K562 (cell line): ENCODE measurements around the gene TRIP12. TPM values are rescaled to one million over a fixed set of nuclear protein-coding genes. Genes with fewer than 3 reads are reported as not detected.

Source experiments
- ATAC-seq: fragments of 200-7000 bp; cut with Tn5 transposase; 3 replicates; pipeline ENCODE4 v1.9.1; 2020; ENCODE audit warnings: moderate library complexity
- BruUV-seq: library from RNA; stranded (reverse); fragments of 400-500 nt; replicated peaks from 2 replicates; lab custom pipeline; 2021; lab: Mats Ljungman, UMichigan
- CTCF ChIA-PET: fragments of 300-600 bp; formaldehyde crosslinking; extraction: SDS; loops from one replicate; lab custom pipeline; 2021; ENCODE audit warnings: low intra/inter-chr PET ratio; lab: Yijun Ruan, JAX
- POLR2A ChIA-PET: fragments of 300-600, 350-650 bp; sonication (Branson Sonifier 250); formaldehyde crosslinking; extraction: SDS; loops from one replicate; lab custom pipeline; 2021; ENCODE audit warnings: antibody characterized with exemption, inconsistent platforms; lab: Yijun Ruan, JAX
- DNase-seq, 4 experiments: peaks; one replicate each; pipeline versions ENCODE4 v3.0.0 to v3.0.0-alpha.2; 2011 to 2018; ENCODE audit warnings: low spot score in 3 of 4, mixed read lengths in 3 of 4; ENCODE audit errors: extremely low read depth in 1 of 4
- FAIRE-seq: peaks from 2 replicates; lab custom pipeline; 2011; peaks lifted over from hg19 to GRCh38; lab: Jason Lieb, UNC
- H2AFZ ChIP-seq: 2 replicates; pipeline ENCODE4 v1.6.0; 2011; ENCODE audit warnings: low read depth, low read length, control low read depth, inconsistent platforms
- H3K27ac ChIP-seq: fragments of 200-600 bp; 3 replicates; pipeline ENCODE4 v1.8.0; 2011; ENCODE audit warnings: low read depth, mild to moderate bottlenecking, control low read depth, inconsistent platforms, low read length, moderate library complexity, mixed read lengths; ENCODE audit errors: extremely low read depth
- H3K27me3 ChIP-seq, 2 experiments: fragments of 300-600 bp in 1 of 2; 2 replicates in 1 of 2; 3 replicates in 1 of 2; pipeline versions ENCODE4 v1.6.0 to v1.8.0; 2011; ENCODE audit warnings: inconsistent platforms in 2 of 2, low read length in 2 of 2, mild to moderate bottlenecking in 1 of 2, mixed read lengths in 1 of 2, moderate library complexity in 1 of 2; ENCODE audit not compliant: control insufficient read depth in 2 of 2, insufficient read depth in 2 of 2
- H3K36me3 ChIP-seq: fragments of 300-600 bp; 3 replicates; pipeline ENCODE4 v1.8.0; 2011; ENCODE audit warnings: mild to moderate bottlenecking, low read length, inconsistent platforms; ENCODE audit not compliant: control insufficient read depth, insufficient read depth
- H3K4me1 ChIP-seq, 2 experiments: fragments of 200-600 bp in 1 of 2; replicated peaks in 1 of 2; 2 replicates in 1 of 2; 3 replicates in 1 of 2; pipeline versions ENCODE4 v1.5.1 to v1.8.0; 2011; ENCODE audit warnings: inconsistent platforms in 2 of 2, low read length in 2 of 2, mild to moderate bottlenecking in 1 of 2, mixed read lengths in 1 of 2, moderate library complexity in 1 of 2; ENCODE audit not compliant: control insufficient read depth in 2 of 2, insufficient read depth in 2 of 2
- H3K4me2 ChIP-seq: 2 replicates; pipeline ENCODE4 v1.6.1; 2011; ENCODE audit warnings: low read length, control low read depth, inconsistent platforms, mixed read lengths; ENCODE audit not compliant: insufficient read depth
- H3K4me3 ChIP-seq: fragments of 200-600 bp; sonication (generic), shearing (Covaris generic); 2 replicates; pipeline ENCODE4 v1.5.1; 2016; ENCODE audit warnings: control low read depth, inconsistent platforms
- H3K79me2 ChIP-seq: fragments of 200-600 bp; 3 replicates; pipeline ENCODE4 v1.8.0; 2011; ENCODE audit warnings: low read length, inconsistent platforms; ENCODE audit not compliant: control insufficient read depth, insufficient read depth
- H3K9ac ChIP-seq, 2 experiments: 2 replicates each; pipeline versions ENCODE4 v1.6.0 to v1.6.1; 2011; ENCODE audit warnings: low read depth in 2 of 2, low read length in 2 of 2, control low read depth in 1 of 2, inconsistent platforms in 1 of 2, mild to moderate bottlenecking in 1 of 2, mixed read lengths in 1 of 2; ENCODE audit not compliant: insufficient read depth in 1 of 2
- H3K9me1 ChIP-seq: one replicate; pipeline ENCODE4 v1.6.0; 2011; ENCODE audit warnings: inconsistent platforms, mild to moderate bottlenecking, low read length, moderate library complexity; ENCODE audit not compliant: control insufficient read depth, insufficient read depth
- H3K9me3 ChIP-seq: replicated peaks from 2 replicates; pipeline ENCODE4 v1.5.1; 2011; ENCODE audit warnings: low read depth, low read length, inconsistent platforms; ENCODE audit not compliant: control insufficient read depth, insufficient read depth
- H4K20me1 ChIP-seq: replicated peaks from 2 replicates; pipeline ENCODE4 v1.6.1; 2011; ENCODE audit warnings: low read length, inconsistent platforms, mixed read lengths; ENCODE audit not compliant: control insufficient read depth, insufficient read depth
- ARID1B ChIP-seq: fragments of 450-650 bp; IDR thresholded peaks from 2 replicates; pipeline ENCODE4 v1.6.1; 2016; ENCODE audit warnings: antibody characterized with exemption, mild to moderate bottlenecking, inconsistent platforms
- BHLHE40 ChIP-seq: IDR thresholded peaks from 2 replicates; pipeline ENCODE4 v1.6.1; 2011; ENCODE audit warnings: low read length, improper control_type of control experiment
- CBX5 ChIP-seq: IDR thresholded peaks from 2 replicates; pipeline ENCODE4 v1.6.1; 2014; ENCODE audit warnings: low read depth, borderline replicate concordance
- GTF2B ChIP-seq: IDR thresholded peaks from 2 replicates; pipeline ENCODE4 v1.6.1; 2011; ENCODE audit not compliant: insufficient read length; ENCODE audit errors: extremely low read depth
- HMG20B ChIP-seq: fragments of 250-450 bp; sonication (Bioruptor Pico); IDR thresholded peaks from 2 replicates; pipeline ENCODE4 v1.5.0; 2021; ENCODE audit warnings: mild to moderate bottlenecking
- POLR2AphosphoS2 ChIP-seq: IDR thresholded peaks from 2 replicates; pipeline ENCODE4 v1.6.1; 2012; ENCODE audit warnings: low read length, improper control_type of control experiment
- RBM22 ChIP-seq: fragments of 200-400 bp; formaldehyde crosslinking; IDR thresholded peaks from 2 replicates; pipeline ENCODE4 v1.6.1; 2018; ENCODE audit warnings: low read length, low read depth; ENCODE audit not compliant: poor library complexity, severe bottlenecking
- SAP30 ChIP-seq: fragments of 200-600 bp; sonication (generic); IDR thresholded peaks from 2 replicates; pipeline ENCODE4 v1.6.1; 2012; ENCODE audit warnings: borderline replicate concordance, low read depth, mild to moderate bottlenecking, moderate library complexity, low read length, control low read depth, inconsistent platforms; ENCODE audit not compliant: insufficient read depth, poor library complexity, severe bottlenecking
- TARDBP ChIP-seq: fragments of 450-650 bp; IDR thresholded peaks from 2 replicates; pipeline ENCODE4 v1.6.1; 2016
- TEAD1 ChIP-seq, 2 experiments: fragments of 450-650 bp in 1 of 2; sonication (generic) in 1 of 2; formaldehyde crosslinking; IDR thresholded peaks; 2 replicates each; pipeline versions ENCODE4 v1.4.0 to v1.8.0; 2020 to 2022; ENCODE audit warnings: mild to moderate bottlenecking in 2 of 2, missing genetic modification reagents in 1 of 2
- TRIM25 ChIP-seq: fragments of 450-650 bp; IDR thresholded peaks from 2 replicates; pipeline ENCODE4 v1.7.0; 2016; ENCODE audit warnings: borderline replicate concordance
- YBX1 ChIP-seq: fragments of 450-650 bp; IDR thresholded peaks from 2 replicates; pipeline ENCODE4 v1.7.1; 2016; ENCODE audit warnings: mild to moderate bottlenecking
- ZNF12 ChIP-seq: sonication (generic); formaldehyde crosslinking; IDR thresholded peaks from 2 replicates; pipeline ENCODE4 v1.4.0; 2020; ENCODE audit warnings: mild to moderate bottlenecking, missing genetic modification reagents
- ZNF354B ChIP-seq: fragments of 250-450 bp; sonication (Bioruptor Pico); IDR thresholded peaks from 2 replicates; pipeline ENCODE4 v1.4.0; 2020
- ZNF551 ChIP-seq: fragments of 250-450 bp; sonication (Bioruptor Pico); IDR thresholded peaks from 2 replicates; pipeline ENCODE4 v1.5.0; 2021; ENCODE audit warnings: mild to moderate bottlenecking, moderate library complexity
- WGBS: fragments of 100-300 bp; shearing (Covaris generic); methylation state at CpG from one replicate; pipeline ENCODE4 v1.1.6; 2016; ENCODE audit warnings: low coverage, mixed read lengths; ENCODE audit not compliant: insufficient coverage; ENCODE audit errors: missing lambda C conversion rate; 5-methylcytosine and 5-hydroxymethylcytosine counted together
- in situ Hi-C: fragments of 300-500 bp; cut with MboI; formaldehyde crosslinking; loops from 4 replicates; pipeline ENCODE4 v1.15.0; 2018; ENCODE audit warnings: inconsistent platforms, mixed read lengths
- intact Hi-C: fragments of 100-400 bp; cut with micrococcal nuclease; formaldehyde crosslinking; loops from 2 replicates; pipeline ENCODE4 v1.14.2; 2022
- polyA plus RNA-seq, 8 experiments: library from polyadenylated mRNA; depleted of rRNA in 4 of 8; stranded (reverse) in 5 of 8; unstranded in 3 of 8; fragments of >200 nt; fragmentation: Nextera tagmentation in 2 of 8; fragmentation: Illumina TruSeq in 1 of 8; extraction: Ambion mirVana in 2 of 8; extraction: Trizol in 1 of 8; gene quantifications; 2 replicates each; pipeline versions ENCODE4 v1.2.1 to v1.2.3, GENCODE V29; 2011 to 2014; ENCODE audit warnings: inconsistent platforms in 1 of 8, missing spikeins in 1 of 8
- total RNA-seq, 7 experiments: library from RNA; depleted of rRNA in 6 of 7; stranded (reverse); fragments of >200 nt in 6 of 7; fragmentation: Illumina TruSeq in 2 of 7; extraction: Trizol in 2 of 7; gene quantifications; 2 replicates each; pipeline versions ENCODE4 v1.2.1 to v1.2.3, GENCODE V29; 2011 to 2021; ENCODE audit warnings: low replicate concordance in 1 of 7

The TRIP12 gene
- total and polyA plus RNA-seq, 9 of the 15 experiments (the other 6 are each of a cell fraction or from before 2014, with no cell fraction given), result 15.2 to 131 (median 80.1) TPM

- ATAC-seq (no peak), DNase-seq (no peak)
- Histone ChIP-seq H3K27me3 (no peaks in the 10 kb centered on the region), H3K9ac (no peak overlapping the region), H3K4me2 (no peak overlapping the region), H3K4me1 (no peaks in the 10 kb centered on the region), H2AFZ (no peak overlapping the region), H3K9me3 (no peaks in the 10 kb centered on the region), H4K20me1 (no peaks in the 10 kb centered on the region), H3K27ac (no peak overlapping the region), H3K4me3 (no peak overlapping the region)
- intact Hi-C loops, result no loop called here
- no TSS peak for BruUV-seq
- CTCF ChIA-PET, result no interaction called here
- WGBS, result 91% methylated on average over 3 of the region's 3 CpGs
- in situ Hi-C loops, result no loop called here
- TF ChIP-seq ZNF12 (CRISPR knock-in tag) (no peak), BHLHE40 (no peak), HMG20B (CRISPR knock-in tag) (no peak), SAP30 (no peak), TARDBP (no peak), RBM22 (no peak), ZNF551 (CRISPR knock-in tag) (no peak), TRIM25 (no peak), TEAD1 (CRISPR knock-in tag; IDR thresholded peaks at IDR 0.05) (no peak), GTF2B (no peak), CBX5 (no peak), YBX1 (no peak), ARID1B (no peak), ZNF354B (no peak), POLR2AphosphoS2 (no peak)
- TF ChIP-seq, all 486 proteins: peak for 0
- POLR2A ChIA-PET, result no interaction called here
- FAIRE-seq, result no peak
- peaks cover 17% of the 10 kb centered on the region; the same call in 1 of the 3 replicates for H3K36me3 ChIP-seq
- H3K79me2 ChIP-seq, result peaks cover 83% of the 10 kb centered on the region
- H3K9me1 ChIP-seq, result no peaks in the 10 kb centered on the region
Measured at GRCh38 chr2:229899604-229900003, 22.2 kb downstream of the TRIP12 start.
